GM21717 (cell line): ENCODE results near the gene OR13C3.
"Not testable (repeated sequence)": the region's sequence is repeated elsewhere in the genome, so short reads cannot be mapped to it uniquely, and the experiment has no call there.

Source experiments
- ATAC-seq: cut with Tn5 transposase; IDR thresholded peaks from one replicate; pipeline ENCODE4 v1.9.1; 2021; ENCODE audit warnings: mild to moderate bottlenecking, moderate library complexity; ENCODE audit not compliant: unreplicated experiment

Gene OR13C3

DNA sequence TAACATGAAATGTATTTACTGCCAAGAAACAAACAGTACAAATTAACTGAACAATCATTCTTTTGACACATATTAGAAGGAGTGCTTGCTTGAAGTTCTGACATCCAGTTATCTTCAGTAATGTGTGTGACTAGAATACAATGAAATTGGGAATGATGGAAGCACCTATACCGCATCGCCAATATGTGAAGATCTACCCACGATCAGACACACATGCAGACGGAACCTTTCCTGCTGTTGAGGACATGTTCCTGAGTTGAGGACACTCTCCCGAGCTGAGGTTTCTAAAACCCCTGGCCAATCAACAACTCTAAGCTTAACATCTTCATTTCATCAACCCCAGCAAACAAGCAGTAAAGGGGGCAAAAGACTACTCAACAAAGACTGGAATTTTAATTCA is at the start of gene OR13C3:
TSS of gene OR13C3 (minus strand) at position 101 of the 400 bp plus-strand sequence. CDS start 133 bp downstream, outside the sequence.
- no peak for ATAC-seq

DNA sequence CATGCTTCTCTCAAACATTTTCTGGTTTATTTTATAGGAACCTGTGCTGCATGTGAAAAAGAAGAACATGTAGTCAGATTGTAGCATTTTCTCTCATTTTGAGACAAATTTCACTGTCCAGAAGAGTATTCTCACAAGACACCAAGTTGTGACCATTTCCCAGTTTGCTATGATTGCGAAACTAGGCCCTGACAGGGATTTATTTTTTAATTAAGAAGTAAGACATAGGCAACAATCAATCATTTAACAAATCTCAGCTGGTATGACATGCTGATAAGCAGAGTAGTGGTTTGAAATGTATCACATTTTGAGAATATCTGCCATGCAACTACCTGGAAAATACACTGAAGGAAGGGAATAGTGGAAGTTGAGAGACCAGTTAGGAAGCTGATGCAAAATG is 43.9 kb upstream of the OR13C3 start:
- no peak for ATAC-seq

DNA sequence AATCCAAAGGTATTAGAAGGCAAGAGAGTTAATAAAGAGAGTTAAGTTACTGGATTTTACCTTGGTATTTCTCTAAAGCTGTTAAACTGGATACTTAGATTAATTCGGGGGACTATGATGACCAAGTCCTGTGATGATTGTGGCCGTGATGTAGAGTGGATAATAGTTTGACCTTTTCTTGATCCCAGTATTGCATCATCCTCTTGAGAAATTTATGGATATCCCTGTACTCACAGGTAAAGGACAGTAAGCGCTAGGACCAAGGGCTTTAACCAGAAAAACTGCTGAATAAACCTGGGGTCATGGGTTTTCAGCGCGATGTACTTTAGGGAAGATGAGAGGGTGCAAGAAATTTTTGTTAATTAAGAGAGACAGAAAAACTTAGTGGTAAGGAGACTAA is 40.6 kb upstream of the OR13C3 start:
- no peak for ATAC-seq

DNA sequence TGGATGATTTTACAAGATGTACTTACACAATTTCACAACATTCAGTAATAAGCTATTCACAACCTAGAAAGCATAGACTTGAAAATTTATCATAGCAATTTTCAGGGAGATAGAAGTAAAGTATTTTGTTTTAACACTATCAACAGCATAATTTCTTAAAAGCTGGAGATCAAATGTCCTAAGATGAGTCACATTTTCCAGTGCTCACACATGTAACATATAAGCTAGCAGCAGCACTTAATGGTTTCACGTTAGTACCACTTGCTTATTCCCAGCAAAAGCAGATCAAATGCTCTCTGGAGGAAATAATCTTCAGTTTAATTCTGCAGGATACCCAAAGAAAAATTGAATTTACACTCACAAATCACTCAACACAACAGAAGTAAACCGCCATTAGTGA is 38.8 kb upstream of the OR13C3 start:
- no peak for ATAC-seq

DNA sequence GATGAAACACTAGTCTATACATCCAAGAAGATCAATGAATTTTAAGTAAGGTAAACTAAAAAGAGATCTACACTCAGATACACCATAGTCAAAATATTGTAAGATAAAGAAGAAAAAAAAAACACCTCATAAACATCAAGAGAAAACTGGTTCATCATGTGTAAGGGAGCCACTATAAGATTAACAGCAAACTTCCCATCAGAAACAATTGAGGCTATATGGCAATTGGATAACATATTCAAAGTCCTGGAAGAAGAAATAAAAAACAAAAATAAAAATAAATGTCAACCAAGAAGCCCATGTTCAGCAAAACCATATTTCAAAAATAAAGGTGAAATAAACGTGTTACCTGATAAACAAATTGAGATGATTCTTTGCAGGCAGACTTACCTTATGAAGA is 36.0 kb upstream of the OR13C3 start:
- no peak for ATAC-seq

DNA sequence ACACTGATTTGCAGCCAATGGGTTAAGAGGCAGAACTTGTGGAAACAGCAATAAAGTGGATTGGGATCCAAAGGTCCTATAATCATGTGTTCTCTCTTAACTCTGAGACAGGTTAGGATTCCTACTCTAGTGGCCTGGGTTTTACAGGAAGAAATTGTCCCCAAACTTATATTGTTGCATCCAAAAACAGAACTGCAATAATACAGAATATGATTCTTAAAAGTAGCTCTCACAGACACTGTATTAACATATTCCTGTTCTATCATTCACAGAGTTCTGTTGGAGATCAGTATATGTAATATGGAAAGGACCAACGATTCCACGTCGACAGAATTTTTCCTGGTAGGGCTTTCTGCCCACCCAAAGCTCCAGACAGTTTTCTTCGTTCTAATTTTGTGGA is 32.2 kb upstream of the OR13C3 start, which contains the start of gene OR13C8:
TSS of gene OR13C8 (plus strand) at position 301 of the 400 bp plus-strand sequence. CDS start at position 301, 0 bp downstream.
- no peak for ATAC-seq

DNA sequence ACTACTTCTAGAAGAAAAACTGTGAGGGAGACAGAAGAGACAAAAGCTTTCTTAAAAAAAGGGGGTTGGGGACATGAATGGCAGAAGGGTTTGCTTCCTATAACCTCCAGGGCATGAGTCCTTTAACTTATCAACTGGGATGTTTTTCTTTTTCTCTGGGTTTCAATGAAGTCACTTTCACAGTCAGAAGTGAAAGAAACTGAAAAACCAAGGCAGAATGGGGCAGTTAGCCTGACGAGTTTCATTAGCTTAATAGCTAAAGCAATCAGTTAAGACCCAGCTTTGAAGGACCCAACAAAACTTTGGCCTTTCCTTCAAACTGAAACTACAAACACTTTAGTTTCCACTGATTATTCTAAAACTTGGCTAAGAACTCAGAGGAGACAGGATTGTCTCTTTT is 27.7 kb upstream of the OR13C3 start:
- ATAC-seq: no peak

DNA sequence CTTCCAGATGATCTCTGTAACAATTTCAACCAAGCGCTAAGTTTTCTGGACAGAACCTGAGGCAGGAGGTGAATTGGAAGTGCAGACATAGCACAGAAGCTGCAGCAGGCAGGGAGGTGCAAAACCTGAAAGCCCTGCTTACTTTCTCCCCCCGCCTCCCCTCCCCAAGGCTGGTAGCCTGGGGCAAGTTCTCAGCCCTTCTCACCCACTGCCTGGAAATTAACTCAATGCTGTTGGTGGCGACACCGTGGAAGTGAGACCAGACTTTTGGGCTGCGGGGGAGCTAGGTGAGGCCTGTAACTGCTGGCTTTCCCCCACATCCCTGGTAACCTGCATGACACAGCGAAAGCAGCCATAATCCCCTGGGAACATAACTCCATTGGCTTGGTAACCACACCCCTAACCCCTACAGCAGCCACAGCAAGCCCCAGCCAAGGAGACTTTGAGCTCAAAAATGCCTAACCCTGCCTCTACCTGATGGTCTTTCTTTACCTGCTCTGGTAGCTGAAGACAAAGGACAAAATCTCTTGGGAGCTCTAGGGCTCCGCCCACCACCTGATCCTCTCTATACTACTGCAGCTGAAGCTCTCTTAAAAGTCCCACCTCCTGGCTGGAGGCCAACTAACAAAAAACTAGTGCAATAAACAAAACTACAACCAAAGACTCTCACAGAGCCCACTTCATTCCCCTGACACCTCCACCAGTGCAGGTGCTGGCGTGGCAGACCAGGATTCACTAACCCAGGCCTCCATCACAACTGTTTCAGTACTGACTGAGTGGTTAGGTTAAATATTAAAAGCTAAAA is 20.4 kb upstream of the OR13C3 start:
- ATAC-seq: no peak

DNA sequence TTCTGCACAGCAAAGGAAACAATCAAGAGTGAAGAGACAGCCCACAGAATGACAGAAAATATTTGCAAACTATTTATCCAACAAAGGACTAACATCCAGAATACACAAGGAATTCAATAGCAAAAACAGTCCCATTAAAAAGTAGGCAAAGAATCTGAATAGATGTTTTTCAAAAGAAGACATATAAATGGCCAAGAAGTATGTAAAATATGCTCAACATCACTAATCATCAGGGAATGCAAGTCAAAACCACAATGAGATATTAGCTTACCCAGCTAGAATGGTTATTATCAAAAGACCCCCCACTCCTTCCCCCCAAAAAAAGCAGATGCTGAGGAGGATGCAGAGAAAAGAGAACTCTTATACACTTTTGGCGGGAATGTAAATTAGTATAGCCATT is 18.9 kb upstream of the OR13C3 start:
- no peak for ATAC-seq

DNA sequence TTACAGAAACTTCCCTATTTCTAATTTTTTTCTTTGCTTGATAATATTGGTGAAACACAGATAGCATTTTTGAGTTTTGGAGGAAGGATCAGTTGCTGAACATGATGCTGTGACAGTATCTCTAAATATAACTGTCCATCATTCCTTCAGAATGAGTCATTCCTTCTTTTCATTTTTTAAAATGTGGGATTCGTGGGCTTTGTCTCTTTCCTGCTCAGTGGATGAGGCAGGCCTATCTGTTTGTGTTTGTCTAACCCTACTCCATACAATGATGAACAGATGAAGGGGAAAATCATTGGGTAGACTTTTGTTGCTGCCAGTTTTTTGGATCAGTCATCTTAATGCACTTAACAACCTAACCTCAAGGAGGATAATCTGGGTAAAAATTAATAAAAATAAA is 16.6 kb upstream of the OR13C3 start:
- no peak for ATAC-seq

DNA sequence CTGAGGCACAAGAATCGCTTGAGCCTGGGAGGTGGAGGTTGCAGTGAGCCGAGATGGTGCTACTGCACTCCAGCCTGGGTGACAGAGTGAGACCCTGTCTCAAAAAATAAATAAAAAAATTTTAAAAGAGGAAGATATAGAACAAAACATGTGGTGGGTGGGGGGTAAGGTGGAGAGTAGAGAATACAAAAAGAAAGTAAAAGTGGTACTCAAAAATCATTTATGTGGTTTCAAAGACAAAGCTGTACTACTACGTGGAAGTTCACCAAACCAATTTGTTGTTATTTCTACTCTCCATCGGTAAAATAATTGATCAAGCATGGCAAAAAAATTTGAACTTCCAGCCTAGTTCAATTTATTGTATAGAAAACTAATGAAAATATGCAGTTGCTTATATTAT is 8.0 kb upstream of the OR13C3 start:
- ATAC-seq: no peak

DNA sequence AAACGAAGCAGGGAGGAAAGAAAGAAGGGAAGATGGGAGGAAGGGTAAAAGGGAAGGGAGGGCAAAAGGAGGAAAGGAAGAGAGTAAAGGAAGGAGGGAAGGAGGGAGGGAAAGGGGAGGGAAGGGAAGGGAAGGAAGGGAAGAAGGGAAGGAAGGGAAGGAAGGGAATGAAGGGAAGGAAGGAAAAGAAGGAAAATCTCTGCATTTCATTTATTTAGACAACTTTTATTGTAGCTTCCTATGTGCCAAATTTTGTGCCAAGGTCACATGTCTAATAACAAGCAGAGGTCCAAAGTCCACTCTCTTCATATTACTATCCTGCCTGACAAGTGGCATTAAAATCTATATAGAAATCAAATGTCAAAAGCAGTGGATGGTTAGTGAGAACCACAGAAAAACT is 2.6 kb upstream of the OR13C3 start:
- ATAC-seq: no peak

DNA sequence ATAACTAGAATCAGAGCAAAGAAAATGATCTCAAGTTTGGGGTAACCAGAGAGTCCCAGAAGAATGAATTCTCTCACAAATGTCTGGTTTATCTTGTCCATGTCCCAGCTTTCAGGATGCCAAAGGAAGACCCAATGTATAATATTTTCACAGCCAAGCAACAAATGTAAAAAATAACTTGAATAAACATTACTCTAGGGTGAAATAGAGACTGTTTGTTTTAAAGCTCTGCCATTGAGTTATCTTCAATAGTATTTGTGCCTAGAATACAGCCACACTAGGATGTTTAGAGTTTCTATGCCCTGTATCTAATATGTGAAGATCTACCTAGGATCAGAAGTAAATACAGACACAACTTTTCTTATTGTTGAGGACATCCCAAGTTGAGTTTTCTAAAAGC is 9.5 kb downstream of the OR13C3 start, which contains the start of gene OR13C4:
TSS of gene OR13C4 (minus strand) at position 101 of the 400 bp plus-strand sequence. CDS start at position 101, 0 bp downstream.
- ATAC-seq: no peak

DNA sequence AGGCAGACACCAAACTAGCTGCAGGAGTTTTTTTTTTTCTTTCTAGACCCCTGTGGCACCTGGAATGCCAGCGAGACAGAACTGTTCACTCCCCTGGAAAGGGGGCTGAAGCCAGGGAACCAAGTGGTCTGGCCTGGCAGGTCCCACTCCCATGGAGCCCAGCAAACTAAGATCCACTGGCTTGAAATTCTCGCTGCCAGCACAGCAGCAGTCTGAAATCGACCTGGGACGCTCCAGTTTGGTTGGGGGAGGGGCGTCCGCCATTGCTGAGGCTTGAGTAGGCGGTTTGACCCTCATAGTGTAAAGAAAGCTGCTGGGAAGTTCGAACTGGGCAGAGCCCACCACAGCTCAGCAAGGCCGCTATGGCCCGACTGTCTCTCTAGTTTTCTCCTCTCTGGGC is 16.4 kb downstream of the OR13C3 start:
- not testable (repeated sequence) for ATAC-seq

DNA sequence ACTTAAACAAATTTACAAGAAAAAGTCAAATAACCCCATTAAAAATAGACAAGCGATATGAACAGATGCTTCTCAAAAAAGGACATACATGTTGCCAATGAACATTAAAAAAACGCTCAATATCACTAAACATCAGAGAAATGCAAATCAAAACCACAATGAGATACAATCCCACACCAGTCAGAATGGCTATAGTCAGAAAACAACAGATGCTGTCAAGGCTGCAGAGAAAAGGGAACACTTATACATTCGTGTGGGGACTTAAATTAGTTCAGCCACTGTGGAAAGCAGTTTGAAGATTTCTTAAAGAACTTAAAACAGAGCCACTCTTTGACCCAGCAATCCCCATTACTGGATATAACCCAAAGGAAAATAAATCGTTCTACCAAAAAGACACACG is 21.8 kb downstream of the OR13C3 start:
- no peak for ATAC-seq

DNA sequence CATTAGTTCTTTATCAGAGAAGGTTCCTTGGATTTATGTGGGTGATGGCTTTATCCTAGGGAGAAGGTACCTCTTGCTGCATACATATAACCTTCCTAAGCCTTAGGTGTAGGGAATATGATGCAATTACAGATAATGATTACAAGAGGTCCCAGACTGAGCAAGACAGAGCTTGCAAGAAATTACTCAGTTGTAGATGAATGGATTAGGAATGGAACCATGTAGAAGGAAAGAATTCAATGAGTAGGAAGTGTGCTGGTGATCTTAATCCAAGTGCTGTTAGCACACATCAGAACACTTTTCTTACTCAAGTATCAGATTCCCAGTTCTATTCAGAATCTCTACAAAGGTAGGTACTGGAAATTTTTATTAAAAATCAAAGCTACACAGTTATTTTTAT is 30.1 kb downstream of the OR13C3 start:
- ATAC-seq: no peak

DNA sequence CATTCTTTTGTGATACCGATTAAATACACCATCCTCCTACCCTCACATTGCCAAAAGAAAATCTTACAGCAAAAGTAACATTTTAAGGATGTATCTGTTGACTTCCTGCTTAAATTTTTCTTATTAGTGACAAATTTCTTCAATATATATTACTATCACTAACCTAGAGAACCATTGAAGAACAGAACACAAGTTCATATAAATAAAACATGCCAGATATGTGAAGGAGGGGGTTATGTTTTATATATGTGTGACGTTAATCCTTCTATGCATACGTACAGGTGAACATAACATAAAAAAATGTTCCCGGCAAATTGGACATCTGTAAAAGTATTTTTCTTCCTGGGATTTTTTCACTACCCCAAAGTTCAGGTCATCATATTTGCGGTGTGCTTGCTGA is 32.7 kb downstream of the OR13C3 start, which contains the start of gene OR13F1:
TSS of gene OR13F1 (plus strand) at position 301 of the 400 bp plus-strand sequence. CDS start at position 301, 0 bp downstream.
- ATAC-seq: no peak

DNA sequence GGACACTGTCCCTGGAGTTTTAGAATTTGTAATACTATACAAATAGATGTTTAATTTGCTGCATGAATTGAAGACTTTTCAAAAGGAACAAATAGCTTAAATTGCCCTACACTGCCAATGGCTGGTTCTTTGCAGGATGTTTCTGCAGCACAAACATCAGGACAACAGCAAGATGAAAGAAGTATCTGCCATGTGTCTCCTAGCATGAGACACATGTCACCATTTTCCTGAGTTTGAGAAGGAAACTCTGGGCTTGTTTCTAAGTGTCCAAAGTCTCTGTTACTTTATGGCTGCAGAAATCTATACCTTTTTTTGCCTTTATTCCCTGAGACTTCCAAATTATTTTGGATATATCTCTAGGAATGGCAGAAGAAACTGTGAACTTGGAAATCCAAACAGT is 33.2 kb downstream of the OR13C3 start:
- no peak for ATAC-seq

DNA sequence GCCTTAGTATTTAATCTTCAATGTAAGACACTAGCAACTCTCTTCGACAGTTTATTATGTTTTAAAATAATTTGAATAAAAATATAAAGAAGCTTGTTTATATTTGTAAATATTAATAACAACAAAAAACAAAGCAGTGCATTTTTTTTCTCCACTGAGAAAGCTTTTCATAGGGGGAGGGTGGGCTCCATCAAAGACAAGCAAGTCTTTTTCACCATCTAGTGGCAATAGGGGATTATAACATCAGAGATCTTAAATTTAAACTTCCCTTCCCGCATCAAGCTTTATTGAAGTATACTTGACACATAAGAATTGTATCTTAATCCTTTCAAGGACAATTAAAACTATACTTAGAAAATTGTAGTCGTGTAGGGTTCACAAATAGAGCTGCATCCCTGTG is 41.8 kb downstream of the OR13C3 start:
- ATAC-seq: no peak
